Activated CD8-positive, alpha-beta T cell treated with anti-CD3 and anti-CD28 coated beads for 36 hours (primary cell): Measurements from ENCODE around the gene TENT4A. TPM values are rescaled to one million over a fixed set of nuclear protein-coding genes. Genes with fewer than 3 reads are reported as not detected.

ENCODE experiments used
- ATAC-seq: fragments of 200-7000 bp; cut with Tn5 transposase; one replicate; pipeline ENCODE4 v1.10.0; 2021; ENCODE audit warnings: mild to moderate bottlenecking, moderate library complexity
- CTCF ChIA-PET: fragments of 350-600 bp; sonication (Branson Sonifier 250); formaldehyde crosslinking; loops from one replicate; lab custom pipeline; 2021; ENCODE audit warnings: antibody characterized with exemption; lab: Charles Lee
- POLR2A ChIA-PET: fragments of 350-600 bp; sonication (Branson Sonifier 250); formaldehyde crosslinking; loops from one replicate; lab custom pipeline; 2021; ENCODE audit warnings: antibody characterized with exemption; lab: Charles Lee
- DNase-seq: peaks from one replicate; pipeline ENCODE4 v3.0.0-alpha.2; 2020
- H3K27ac Mint-ChIP-seq: one replicate; pipeline ENCODE4 v1.8.0; 2021; ENCODE audit warnings: mild to moderate bottlenecking, mixed read lengths
- H3K27me3 Mint-ChIP-seq: one replicate; pipeline ENCODE4 v1.8.0; 2021; ENCODE audit warnings: mixed read lengths
- H3K36me3 Mint-ChIP-seq: one replicate; pipeline ENCODE4 v1.8.0; 2021; ENCODE audit warnings: low read depth, mixed read lengths
- H3K4me1 Mint-ChIP-seq: one replicate; pipeline ENCODE4 v1.8.0; 2021; ENCODE audit warnings: low read depth, mixed read lengths
- H3K4me3 Mint-ChIP-seq: one replicate; pipeline ENCODE4 v1.8.0; 2021; ENCODE audit warnings: mild to moderate bottlenecking, moderate library complexity, mixed read lengths
- H3K9me3 Mint-ChIP-seq: one replicate; pipeline ENCODE4 v1.8.0; 2021; ENCODE audit warnings: mixed read lengths
- intact Hi-C: fragments of 100-400 bp; cut with micrococcal nuclease; formaldehyde crosslinking; loops from one replicate; pipeline ENCODE4 v1.10.0; 2022
- total RNA-seq, 2 experiments: library from RNA; stranded (reverse); gene quantifications; one replicate each; pipeline ENCODE4 v1.2.3, GENCODE V29; 2021
- TF ChIP-seq, protein P1 (sequence below): fragments of 200-600 bp; IDR thresholded peaks from one replicate; pipeline ENCODE4 v1.8.0; 2022; ENCODE audit warnings: antibody characterized with exemption, mild to moderate bottlenecking

The TENT4A gene
- total RNA-seq, 2 experiments from 2014 or later: 50.6 to 51.9 TPM

DNA sequence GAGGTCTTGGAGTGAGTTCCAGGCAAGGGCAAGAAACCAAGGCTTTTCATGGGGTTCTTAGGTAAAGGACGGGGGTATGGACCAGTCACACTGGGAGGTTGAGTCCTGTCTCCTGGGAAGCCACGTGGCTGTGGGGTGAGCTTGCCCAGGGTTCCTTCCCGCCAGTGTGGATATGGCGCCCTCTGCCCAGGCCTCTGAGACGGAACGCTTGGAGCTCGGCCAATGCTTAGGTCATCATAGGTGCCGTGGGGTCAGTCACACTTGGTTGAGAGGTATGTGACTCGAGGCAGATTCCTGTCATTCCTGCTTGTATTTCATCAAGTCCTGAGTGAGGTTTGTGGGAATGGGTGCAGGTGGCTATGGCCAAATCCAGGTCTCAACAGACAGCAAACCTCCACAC is 46.2 kb downstream of the TENT4A start:
- Mint-ChIP-seq H3K27me3 (no peaks in the 10 kb centered on the region), H3K9me3 (no peaks in the 10 kb centered on the region), H3K36me3 (peaks cover 26% of the 10 kb centered on the region), H3K27ac (no peak overlapping the region), H3K4me3 (no peak overlapping the region), H3K4me1 (no peaks in the 10 kb centered on the region)
- ATAC-seq (no peak), DNase-seq (no peak)
- ChIA-PET CTCF (interaction anchor here (1.4 to 1.5 kb wide), 2 partner anchors 12 to 14 kb away, joined by 3 read pairs; no protein-coding TSS in a partner anchor), POLR2A (no interaction called here)
- TF ChIP-seq, protein P1, sequence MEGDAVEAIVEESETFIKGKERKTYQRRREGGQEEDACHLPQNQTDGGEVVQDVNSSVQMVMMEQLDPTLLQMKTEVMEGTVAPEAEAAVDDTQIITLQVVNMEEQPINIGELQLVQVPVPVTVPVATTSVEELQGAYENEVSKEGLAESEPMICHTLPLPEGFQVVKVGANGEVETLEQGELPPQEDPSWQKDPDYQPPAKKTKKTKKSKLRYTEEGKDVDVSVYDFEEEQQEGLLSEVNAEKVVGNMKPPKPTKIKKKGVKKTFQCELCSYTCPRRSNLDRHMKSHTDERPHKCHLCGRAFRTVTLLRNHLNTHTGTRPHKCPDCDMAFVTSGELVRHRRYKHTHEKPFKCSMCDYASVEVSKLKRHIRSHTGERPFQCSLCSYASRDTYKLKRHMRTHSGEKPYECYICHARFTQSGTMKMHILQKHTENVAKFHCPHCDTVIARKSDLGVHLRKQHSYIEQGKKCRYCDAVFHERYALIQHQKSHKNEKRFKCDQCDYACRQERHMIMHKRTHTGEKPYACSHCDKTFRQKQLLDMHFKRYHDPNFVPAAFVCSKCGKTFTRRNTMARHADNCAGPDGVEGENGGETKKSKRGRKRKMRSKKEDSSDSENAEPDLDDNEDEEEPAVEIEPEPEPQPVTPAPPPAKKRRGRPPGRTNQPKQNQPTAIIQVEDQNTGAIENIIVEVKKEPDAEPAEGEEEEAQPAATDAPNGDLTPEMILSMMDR: no peak
- intact Hi-C loops: no loop called here

DNA sequence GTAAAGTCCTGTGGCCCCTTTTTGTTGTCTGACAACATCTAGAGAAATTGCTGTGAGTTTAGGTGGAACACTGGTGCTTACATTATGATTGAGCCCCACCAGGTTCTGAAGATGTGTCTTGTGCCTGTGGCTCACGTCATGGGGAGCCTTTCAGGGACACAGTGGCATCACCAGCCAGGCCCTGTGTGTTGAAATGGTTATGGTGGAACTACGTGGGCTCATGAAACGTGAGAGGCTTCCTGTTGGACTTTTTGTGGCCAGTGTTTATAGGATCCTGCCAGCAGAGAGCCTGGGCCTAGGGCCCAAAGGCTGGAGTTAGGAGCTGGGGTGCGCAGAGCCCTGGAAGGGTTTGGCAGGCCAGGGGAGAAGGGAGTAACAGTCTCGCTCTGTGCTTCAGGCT is 46.8 kb downstream of the TENT4A start:
- H3K36me3 Mint-ChIP-seq: peaks cover 23% of the 10 kb centered on the region
- no peaks in the 10 kb centered on the region for H3K9me3 Mint-ChIP-seq
- H3K4me3 Mint-ChIP-seq: no peak overlapping the region
- no peaks in the 10 kb centered on the region for H3K4me1 Mint-ChIP-seq
- ATAC-seq: no peak
- CTCF ChIA-PET: interaction anchor here (0.6 to 1.5 kb wide), 3 partner anchors 15 to 94 kb away, joined by 3 to 4 read pairs (median 3); no protein-coding TSS in a partner anchor
- POLR2A ChIA-PET: no interaction called here
- intact Hi-C loops: no loop called here
- H3K27ac Mint-ChIP-seq: no peak overlapping the region
- H3K27me3 Mint-ChIP-seq: no peaks in the 10 kb centered on the region
- TF ChIP-seq, protein P1: no peak
- no peak for DNase-seq

DNA sequence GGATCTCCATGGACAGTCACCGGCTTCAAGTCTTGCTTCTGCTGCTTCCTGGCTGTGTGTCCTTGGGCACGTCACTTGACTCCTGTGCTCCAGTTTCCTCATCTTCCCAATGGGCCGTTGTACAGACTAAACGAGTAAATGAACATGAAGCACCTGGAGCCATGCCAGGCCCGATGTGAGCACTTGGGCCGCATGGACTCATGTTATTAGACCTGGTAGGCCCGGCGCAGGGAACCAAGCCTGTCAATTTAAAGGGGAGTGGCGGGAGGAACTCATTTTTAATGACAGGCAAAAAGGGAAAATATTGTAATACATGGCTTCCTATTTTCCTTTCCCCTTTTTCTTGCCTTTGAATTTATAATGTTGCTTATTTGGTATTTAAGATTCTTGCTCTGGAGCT is 47.5 kb downstream of the TENT4A start:
- CTCF ChIA-PET: interaction anchor here (0.6 to 1.5 kb wide), 2 partner anchors 20 to 95 kb away, joined by 3 to 4 read pairs; no protein-coding TSS in a partner anchor
- intact Hi-C loops: no loop called here
- Mint-ChIP-seq H3K27ac (no peak overlapping the region), H3K4me3 (no peak overlapping the region), H3K36me3 (peaks cover 17% of the 10 kb centered on the region), H3K4me1 (peaks cover 3% of the 10 kb centered on the region), H3K9me3 (no peaks in the 10 kb centered on the region), H3K27me3 (no peaks in the 10 kb centered on the region)
- TF ChIP-seq, protein P1: no peak
- DNase-seq (no peak), ATAC-seq (no peak)
- POLR2A ChIA-PET: no interaction called here

DNA sequence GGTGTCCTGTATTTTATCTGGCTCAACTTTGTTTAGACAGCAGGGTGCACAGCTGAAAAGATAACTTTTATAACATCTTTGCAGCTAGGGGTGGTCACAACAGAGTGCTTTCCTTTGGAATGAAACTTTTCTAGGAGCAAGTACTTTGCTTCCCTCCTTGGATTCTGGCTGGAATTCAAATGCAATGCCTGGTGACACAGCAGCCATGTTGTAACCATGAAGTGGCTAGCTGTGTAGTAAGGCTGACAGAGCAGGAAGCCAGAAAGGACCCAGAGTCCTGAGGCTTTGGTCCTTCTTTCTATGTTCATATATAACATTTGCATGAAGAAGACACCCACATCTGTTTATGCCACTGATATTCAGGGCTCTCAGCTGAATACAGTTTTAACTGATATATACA is 48.1 kb downstream of the TENT4A start:
- CTCF ChIA-PET: interaction anchor here (1.5 kb wide), 1 partner anchor 19 kb away, joined by 4 read pairs; no protein-coding TSS in a partner anchor
- Mint-ChIP-seq H3K4me1 (peaks cover 8% of the 10 kb centered on the region), H3K27me3 (peaks cover 2% of the 10 kb centered on the region), H3K27ac (no peak overlapping the region), H3K4me3 (no peak overlapping the region), H3K9me3 (no peaks in the 10 kb centered on the region), H3K36me3 (peaks cover 12% of the 10 kb centered on the region)
- TF ChIP-seq, protein P1: no peak
- DNase-seq (no peak), ATAC-seq (no peak)
- POLR2A ChIA-PET: interaction anchor here (0.6 kb wide), 1 partner anchor 954 kb away, joined by 4 read pairs; no protein-coding TSS in a partner anchor
- intact Hi-C loops: no loop called here

DNA sequence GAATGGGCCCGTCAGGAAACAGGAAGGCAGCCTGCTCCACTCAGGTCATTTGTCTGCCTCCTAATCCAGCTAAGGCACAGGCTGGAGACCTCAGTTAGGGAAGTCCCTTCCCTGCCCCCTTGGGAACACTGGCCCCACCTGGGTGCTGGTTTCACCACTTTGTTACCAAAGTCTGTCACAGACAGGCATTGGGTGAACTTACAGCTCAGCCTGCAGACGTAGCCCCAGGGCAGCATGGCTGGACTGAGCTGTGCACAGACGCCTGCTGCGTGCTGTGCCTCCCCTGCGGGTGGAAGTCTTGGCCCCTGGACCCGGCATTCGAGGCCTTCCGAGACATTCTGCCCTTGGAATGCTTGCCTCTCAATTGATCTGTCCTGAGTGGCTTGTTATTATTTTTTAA is 48.9 kb downstream of the TENT4A start:
- intact Hi-C loops: no loop called here
- TF ChIP-seq, protein P1: no peak
- DNase-seq (no peak), ATAC-seq (no peak)
- no peak overlapping the region for H3K4me3 Mint-ChIP-seq
- peaks cover 9% of the 10 kb centered on the region for H3K36me3 Mint-ChIP-seq
- CTCF ChIA-PET: no interaction called here
- no peak overlapping the region for H3K27ac Mint-ChIP-seq
- no peaks in the 10 kb centered on the region for H3K9me3 Mint-ChIP-seq
- H3K4me1 Mint-ChIP-seq: peaks cover 12% of the 10 kb centered on the region
- POLR2A ChIA-PET: no interaction called here
- H3K27me3 Mint-ChIP-seq: peaks cover 2% of the 10 kb centered on the region
